Measurements from ENCODE around the gene DZIP1.
"Not testable (repeated sequence)": the region's sequence is repeated elsewhere in the genome, so short reads cannot be mapped to it uniquely, and the experiment has no call there.

DNA sequence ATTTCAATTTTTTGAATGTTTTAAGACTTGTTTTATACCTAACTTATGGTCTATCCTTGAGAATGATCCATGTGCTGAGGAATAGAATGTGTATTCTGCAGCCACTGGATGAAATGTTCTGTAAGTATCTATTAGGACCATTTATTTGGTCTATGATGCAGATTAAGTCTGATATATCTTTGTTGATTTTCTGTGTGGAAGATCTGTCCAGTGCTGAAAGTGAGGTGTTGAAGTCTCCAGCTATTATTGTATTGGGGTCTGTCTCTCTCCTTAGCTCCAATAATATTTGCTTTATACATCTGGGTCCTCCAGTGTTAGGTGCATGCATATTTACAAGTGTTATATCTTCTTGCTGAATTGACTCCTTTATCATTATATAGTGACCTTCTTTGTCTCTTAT lies 22.7 kb upstream of the DZIP1 start:
- TF ChIP-seq EZH2 (IDR thresholded peaks at IDR 0.05; ENCODE audit: borderline replicate concordance, low read length): not testable (repeated sequence)
- TF ChIP-seq, protein P1, sequence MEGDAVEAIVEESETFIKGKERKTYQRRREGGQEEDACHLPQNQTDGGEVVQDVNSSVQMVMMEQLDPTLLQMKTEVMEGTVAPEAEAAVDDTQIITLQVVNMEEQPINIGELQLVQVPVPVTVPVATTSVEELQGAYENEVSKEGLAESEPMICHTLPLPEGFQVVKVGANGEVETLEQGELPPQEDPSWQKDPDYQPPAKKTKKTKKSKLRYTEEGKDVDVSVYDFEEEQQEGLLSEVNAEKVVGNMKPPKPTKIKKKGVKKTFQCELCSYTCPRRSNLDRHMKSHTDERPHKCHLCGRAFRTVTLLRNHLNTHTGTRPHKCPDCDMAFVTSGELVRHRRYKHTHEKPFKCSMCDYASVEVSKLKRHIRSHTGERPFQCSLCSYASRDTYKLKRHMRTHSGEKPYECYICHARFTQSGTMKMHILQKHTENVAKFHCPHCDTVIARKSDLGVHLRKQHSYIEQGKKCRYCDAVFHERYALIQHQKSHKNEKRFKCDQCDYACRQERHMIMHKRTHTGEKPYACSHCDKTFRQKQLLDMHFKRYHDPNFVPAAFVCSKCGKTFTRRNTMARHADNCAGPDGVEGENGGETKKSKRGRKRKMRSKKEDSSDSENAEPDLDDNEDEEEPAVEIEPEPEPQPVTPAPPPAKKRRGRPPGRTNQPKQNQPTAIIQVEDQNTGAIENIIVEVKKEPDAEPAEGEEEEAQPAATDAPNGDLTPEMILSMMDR (IDR thresholded peaks at IDR 0.05; ENCODE audit: low read length): not testable (repeated sequence)
